Heart left ventricle (tissue), 13 donors: ENCODE measurements around the gene TUBA4A.

Source experiments
- POLR2A ChIP-seq, 2 donors: fragments of 450-650 bp; IDR thresholded peaks; one replicate each; pipeline ENCODE4 v1.6.1; 2017; ENCODE audit warnings: antibody characterized with exemption in 2 of 2, mild to moderate bottlenecking in 2 of 2, moderate library complexity in 2 of 2
- TF ChIP-seq, protein P1 (sequence below), 12 donors: fragments of 200-600 bp; sonication (generic) in 4 of 12; IDR thresholded peaks; one replicate each; pipeline versions ENCODE4 v1.5.0 to v1.8.0; 2018 to 2022; ENCODE audit warnings: antibody characterized with exemption in 12 of 12, mild to moderate bottlenecking in 5 of 12
- donor health status: ischemic (EF 13 %, LVEDD 7.1; RV severe dilation, severe dysfunction).
- donor health status: DM: no; HTN: yes; CAD: no.
- donor health status: DM: no; HTN: no; CAD: no.
- donor health status: ischemic (EF 25% LVEDD 6.9; RV normal size, moderate dysfunction).
- donor health status: ischemic (EF 25% LVEDD 5.7; RV mildly dilated, moderate dysfunction).
- donor health status: ischemic (EF 35%, LVEDD 5.7; RV mildly dilated, moderate dysfunction).
- donor health status: nonischemic (EF 11% LVEDD 7.7; RV severe dilation, severe dysfunction).
- donor health status: DM: yes; HTN: yes; CAD: no.
- donor health status: PGD.
- donor health status: ischemic (EF 29% LVEDD 5.4; RV normal size, mild dysfunction).
- donor health status: nonischemic (EF 23%, LVEDD 6.1; RV moderate dilation, normal function).

- TF ChIP-seq, protein P1, sequence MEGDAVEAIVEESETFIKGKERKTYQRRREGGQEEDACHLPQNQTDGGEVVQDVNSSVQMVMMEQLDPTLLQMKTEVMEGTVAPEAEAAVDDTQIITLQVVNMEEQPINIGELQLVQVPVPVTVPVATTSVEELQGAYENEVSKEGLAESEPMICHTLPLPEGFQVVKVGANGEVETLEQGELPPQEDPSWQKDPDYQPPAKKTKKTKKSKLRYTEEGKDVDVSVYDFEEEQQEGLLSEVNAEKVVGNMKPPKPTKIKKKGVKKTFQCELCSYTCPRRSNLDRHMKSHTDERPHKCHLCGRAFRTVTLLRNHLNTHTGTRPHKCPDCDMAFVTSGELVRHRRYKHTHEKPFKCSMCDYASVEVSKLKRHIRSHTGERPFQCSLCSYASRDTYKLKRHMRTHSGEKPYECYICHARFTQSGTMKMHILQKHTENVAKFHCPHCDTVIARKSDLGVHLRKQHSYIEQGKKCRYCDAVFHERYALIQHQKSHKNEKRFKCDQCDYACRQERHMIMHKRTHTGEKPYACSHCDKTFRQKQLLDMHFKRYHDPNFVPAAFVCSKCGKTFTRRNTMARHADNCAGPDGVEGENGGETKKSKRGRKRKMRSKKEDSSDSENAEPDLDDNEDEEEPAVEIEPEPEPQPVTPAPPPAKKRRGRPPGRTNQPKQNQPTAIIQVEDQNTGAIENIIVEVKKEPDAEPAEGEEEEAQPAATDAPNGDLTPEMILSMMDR (IDR thresholded peaks at IDR 0.05): no peak
- TF ChIP-seq POLR2A (IDR thresholded peaks at IDR 0.05): no peak
These were observed 38.9 kb upstream of the TUBA4A start for GRCh38 chr2:219292616-219293015.
